Measurements from ENCODE around the gene MINK1.

DNA sequence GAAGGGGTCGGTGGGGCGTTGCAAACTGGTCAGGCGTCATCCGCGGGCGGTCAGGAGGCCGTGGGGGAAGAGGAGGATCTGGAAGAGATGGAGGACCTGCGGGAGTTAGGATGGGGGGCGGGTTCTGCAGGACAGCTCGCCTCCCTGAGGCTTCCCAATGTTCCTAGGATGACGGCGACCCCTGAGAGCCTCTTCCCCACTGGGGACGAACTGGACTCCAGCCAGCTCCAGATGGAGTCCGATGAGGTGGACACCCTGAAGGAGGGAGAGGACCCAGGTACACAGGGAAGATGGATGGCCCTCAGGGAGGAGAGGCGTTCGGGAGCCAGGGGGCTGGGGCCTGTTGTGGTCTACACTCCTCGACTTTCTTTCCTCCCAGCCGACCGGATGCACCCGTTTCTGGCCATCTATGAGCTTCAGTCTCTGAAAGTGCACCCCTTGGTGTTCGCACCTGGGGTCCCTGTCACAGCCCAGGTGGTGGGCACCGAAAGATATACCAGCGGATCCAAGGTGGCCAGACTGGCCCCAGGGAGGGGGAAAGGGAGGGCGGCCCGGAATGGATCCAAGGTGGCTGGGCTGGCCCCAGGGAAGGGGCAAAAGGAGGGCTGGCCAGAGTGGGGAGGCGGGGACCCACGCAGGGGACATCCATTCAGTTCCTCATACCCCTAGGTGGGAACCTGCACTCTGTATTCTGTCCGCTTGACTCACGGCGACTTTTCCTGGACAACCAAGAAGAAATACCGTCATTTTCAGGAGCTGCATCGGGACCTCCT is 25.3 kb upstream of the MINK1 start:
- TF ChIP-seq, protein P1, sequence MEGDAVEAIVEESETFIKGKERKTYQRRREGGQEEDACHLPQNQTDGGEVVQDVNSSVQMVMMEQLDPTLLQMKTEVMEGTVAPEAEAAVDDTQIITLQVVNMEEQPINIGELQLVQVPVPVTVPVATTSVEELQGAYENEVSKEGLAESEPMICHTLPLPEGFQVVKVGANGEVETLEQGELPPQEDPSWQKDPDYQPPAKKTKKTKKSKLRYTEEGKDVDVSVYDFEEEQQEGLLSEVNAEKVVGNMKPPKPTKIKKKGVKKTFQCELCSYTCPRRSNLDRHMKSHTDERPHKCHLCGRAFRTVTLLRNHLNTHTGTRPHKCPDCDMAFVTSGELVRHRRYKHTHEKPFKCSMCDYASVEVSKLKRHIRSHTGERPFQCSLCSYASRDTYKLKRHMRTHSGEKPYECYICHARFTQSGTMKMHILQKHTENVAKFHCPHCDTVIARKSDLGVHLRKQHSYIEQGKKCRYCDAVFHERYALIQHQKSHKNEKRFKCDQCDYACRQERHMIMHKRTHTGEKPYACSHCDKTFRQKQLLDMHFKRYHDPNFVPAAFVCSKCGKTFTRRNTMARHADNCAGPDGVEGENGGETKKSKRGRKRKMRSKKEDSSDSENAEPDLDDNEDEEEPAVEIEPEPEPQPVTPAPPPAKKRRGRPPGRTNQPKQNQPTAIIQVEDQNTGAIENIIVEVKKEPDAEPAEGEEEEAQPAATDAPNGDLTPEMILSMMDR (conservative IDR thresholded peaks at IDR 0.05): no peak
- TF ChIP-seq ZFX (IDR thresholded peaks at IDR 0.05): no peak
